GM18861 (cell line): Measurements from ENCODE around the gene CSF2RB.

ENCODE experiments used
- ATAC-seq: cut with Tn5 transposase; IDR thresholded peaks from one replicate; pipeline ENCODE4 v1.9.1; 2021; ENCODE audit not compliant: unreplicated experiment

The CSF2RB gene

GRCh38 chr22:36887162-36887561 is 26.3 kb upstream of the CSF2RB start:
- ATAC-seq, result no peak

- ATAC-seq, result no peak
Observed at GRCh38 chr22:36891646-36892045, 21.8 kb upstream of the CSF2RB start.

- ATAC-seq, result no peak
Observed at GRCh38 chr22:36892292-36892691, 21.1 kb upstream of the CSF2RB start.

- ATAC-seq, result no peak
Observed at GRCh38 chr22:36893262-36893661, 20.2 kb upstream of the CSF2RB start.

- no peak for ATAC-seq
Observed at GRCh38 chr22:36894266-36894665, 19.2 kb upstream of the CSF2RB start.

GRCh38 chr22:36897611-36898010 is 15.8 kb upstream of the CSF2RB start:
- no peak for ATAC-seq

- no peak for ATAC-seq
Observed at GRCh38 chr22:36898690-36899089, 14.7 kb upstream of the CSF2RB start.

- no peak for ATAC-seq
Observed at GRCh38 chr22:36899498-36899897, 13.9 kb upstream of the CSF2RB start.

GRCh38 chr22:36900225-36900624 is 13.2 kb upstream of the CSF2RB start:
- ATAC-seq, result no peak

GRCh38 chr22:36900880-36901279 is 12.5 kb upstream of the CSF2RB start:
- no peak for ATAC-seq

- ATAC-seq, result peak; percentile 50
Observed at GRCh38 chr22:36901411-36902142, 11.9 kb upstream of the CSF2RB start.

GRCh38 chr22:36902143-36902926 is 11.1 kb upstream of the CSF2RB start:
- no peak for ATAC-seq

- no peak for ATAC-seq
Observed at GRCh38 chr22:36904260-36904880, 9.1 kb upstream of the CSF2RB start.

- no peak for ATAC-seq
Observed at GRCh38 chr22:36907253-36908195, 5.9 kb upstream of the CSF2RB start.

GRCh38 chr22:36910461-36910860 is 3.0 kb upstream of the CSF2RB start:
- ATAC-seq, result no peak

GRCh38 chr22:36911887-36912661 is 1.4 kb upstream of the CSF2RB start:
- ATAC-seq, result no peak

- no peak for ATAC-seq
Observed at GRCh38 chr22:36912694-36913426, 568 bp upstream of the CSF2RB start.

- no peak for ATAC-seq
Observed at GRCh38 chr22:36914390-36914752, 943 bp downstream of the CSF2RB start.

GRCh38 chr22:36916034-36916433 is 2.6 kb downstream of the CSF2RB start:
- no peak for ATAC-seq
